Measurements from ENCODE around the gene DGKI.
A peak's percentile ranks its signal among the peaks of the same experiment; 100 is the strongest.

DGKI gene

DNA sequence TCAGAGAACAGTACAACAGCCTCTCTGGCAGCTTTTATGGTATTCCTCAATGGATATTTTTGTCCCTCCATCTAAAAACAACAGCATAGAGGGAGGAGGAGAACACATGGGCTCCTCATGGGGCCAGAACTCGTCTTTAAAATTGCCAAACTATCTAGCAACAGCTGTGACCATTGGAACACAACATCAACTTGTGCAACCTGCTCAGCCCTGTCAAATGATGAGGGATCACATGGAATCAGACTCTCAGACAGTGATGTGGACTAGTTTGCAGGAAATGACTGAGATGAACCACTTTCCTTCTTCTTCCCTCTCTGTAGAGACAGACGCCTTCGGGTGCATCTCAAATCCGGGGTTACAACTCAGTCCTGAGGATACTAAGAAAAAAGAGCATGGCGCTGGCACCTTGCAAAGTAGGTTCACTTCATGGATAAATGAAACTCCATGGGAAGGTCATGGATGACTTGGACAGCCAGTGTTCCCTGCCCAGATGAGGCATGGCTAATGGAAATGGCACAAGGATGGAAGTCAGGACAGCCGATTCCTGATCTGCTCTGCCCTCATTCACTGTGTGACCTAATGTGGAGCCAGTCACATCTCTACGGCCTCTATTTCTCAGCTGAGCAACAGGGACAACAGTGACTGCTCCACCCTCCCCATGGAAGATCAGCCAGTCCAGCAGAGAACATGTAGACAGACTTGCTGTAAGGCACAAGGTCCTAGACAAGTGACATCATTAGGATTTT lies 24.6 kb upstream of the DGKI start:
- H2BK120ac ChIP-seq (ENCODE audit: low read depth, low read length): no peak overlapping the region
- H3K9me3 ChIP-seq (ENCODE audit: control insufficient read depth, low read length): no peaks in the 10 kb centered on the region
- no peak overlapping the region for H3K9ac ChIP-seq (ENCODE audit: low read length)
- H3K4me2 ChIP-seq (ENCODE audit: low read length, poor library complexity, severe bottlenecking): no peak overlapping the region
- H3K27ac ChIP-seq (ENCODE audit: low read length, poor library complexity, severe bottlenecking): no peak overlapping the region
- H3K18ac ChIP-seq (ENCODE audit: low read depth in 1 of 2, low read length in 2 of 2): peak overlapping the region in 1 of 2 experiments; percentile 68
- no peak overlapping the region for H3K23ac ChIP-seq (ENCODE audit: low read length in 2 of 2)
- no peak overlapping the region for H2AK5ac ChIP-seq (ENCODE audit: low read length, severe bottlenecking)
- H2BK12ac ChIP-seq (ENCODE audit: low read length in 2 of 2): peak overlapping the region in 1 of 2 experiments; percentile 10
- no peak overlapping the region for H4K91ac ChIP-seq (ENCODE audit: low read length)
- H3K4me3 ChIP-seq (ENCODE audit: insufficient read depth in 1 of 2, low read depth in 1 of 2, low read length in 2 of 2): no peak overlapping the region
- peak overlapping the region in 1 of 2 experiments; percentile 71 for H3K14ac ChIP-seq (ENCODE audit: low read length in 2 of 2)
- peak; percentile 34 for DNase-seq
- peaks cover 17 to 53% of the 10 kb centered on the region in 2 experiments for H3K36me3 ChIP-seq (ENCODE audit: control insufficient read depth in 1 of 2, insufficient read depth in 2 of 2, low read depth in 1 of 2, low read length in 2 of 2)
- peaks cover 7% of the 10 kb centered on the region for H3K4me1 ChIP-seq (ENCODE audit: control insufficient read depth, insufficient read depth, low read depth, low read length)
- no peak overlapping the region for H2BK5ac ChIP-seq (ENCODE audit: low read depth, low read length, poor library complexity, severe bottlenecking)
- H2AFZ ChIP-seq (ENCODE audit: low read depth, low read length): no peak overlapping the region
- H2BK15ac ChIP-seq (ENCODE audit: low read depth, poor library complexity, severe bottlenecking): no peak overlapping the region
- H3K27me3 ChIP-seq (ENCODE audit: control insufficient read depth in 1 of 2, insufficient read depth in 1 of 2, low read length in 2 of 2): no peaks in the 10 kb centered on the region
- WGBS: 98% methylated on average over 7 of the region's 7 CpGs
- H3K4ac ChIP-seq (ENCODE audit: low read depth in 1 of 2, low read length in 2 of 2): peak overlapping the region in 1 of 2 experiments; percentile 61
- H3K79me1 ChIP-seq (replicated peaks; ENCODE audit: low read length, poor library complexity, severe bottlenecking): peaks cover 13% of the 10 kb centered on the region
- H4K8ac ChIP-seq (ENCODE audit: low read length): no peak overlapping the region

DNA sequence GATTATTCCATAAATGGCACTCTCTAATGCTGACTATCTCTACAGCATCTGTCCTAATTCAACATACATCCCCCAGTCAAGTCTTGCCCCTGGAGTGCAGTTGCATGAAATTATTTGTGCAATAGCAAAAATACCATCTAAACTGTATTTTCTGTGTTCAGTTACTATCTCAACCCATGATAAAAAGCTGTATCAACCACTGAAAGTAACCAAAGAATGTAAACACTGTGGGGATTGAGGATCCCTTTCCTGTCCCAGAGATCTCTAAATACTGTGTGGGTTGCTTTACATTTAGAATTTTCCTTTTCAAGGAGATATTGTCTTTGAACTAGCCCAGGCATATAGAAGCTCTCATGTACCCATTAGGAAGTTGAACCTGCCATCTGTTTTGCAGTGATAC lies 23.9 kb upstream of the DGKI start:
- Histone ChIP-seq H3K9me3 (ENCODE audit: control insufficient read depth, low read length) (peaks cover 2% of the 10 kb centered on the region), H2AFZ (ENCODE audit: low read depth, low read length) (no peak overlapping the region), H3K9ac (ENCODE audit: low read length) (no peak overlapping the region), H2BK12ac (ENCODE audit: low read length in 2 of 2) (no peak overlapping the region), H3K4ac (ENCODE audit: low read depth in 1 of 2, low read length in 2 of 2) (no peak overlapping the region), H3K36me3 (ENCODE audit: control insufficient read depth in 1 of 2, insufficient read depth in 2 of 2, low read depth in 1 of 2, low read length in 2 of 2) (peaks cover 17 to 54% of the 10 kb centered on the region in 2 experiments), H3K14ac (ENCODE audit: low read length in 2 of 2) (no peak overlapping the region), H3K79me1 (replicated peaks; ENCODE audit: low read length, poor library complexity, severe bottlenecking) (peaks cover 13% of the 10 kb centered on the region), H2AK5ac (ENCODE audit: low read length, severe bottlenecking) (no peak overlapping the region), H3K18ac (ENCODE audit: low read depth in 1 of 2, low read length in 2 of 2) (no peak overlapping the region), H2BK15ac (ENCODE audit: low read depth, poor library complexity, severe bottlenecking) (no peak overlapping the region), H3K27ac (ENCODE audit: low read length, poor library complexity, severe bottlenecking) (no peak overlapping the region), H4K91ac (ENCODE audit: low read length) (no peak overlapping the region), H3K23ac (ENCODE audit: low read length in 2 of 2) (no peak overlapping the region), H3K4me3 (ENCODE audit: insufficient read depth in 1 of 2, low read depth in 1 of 2, low read length in 2 of 2) (no peak overlapping the region), H3K27me3 (ENCODE audit: control insufficient read depth in 1 of 2, insufficient read depth in 1 of 2, low read length in 2 of 2) (no peaks in the 10 kb centered on the region), H3K4me2 (ENCODE audit: low read length, poor library complexity, severe bottlenecking) (no peak overlapping the region), H2BK5ac (ENCODE audit: low read depth, low read length, poor library complexity, severe bottlenecking) (no peak overlapping the region), H2BK120ac (ENCODE audit: low read depth, low read length) (no peak overlapping the region), H4K8ac (ENCODE audit: low read length) (no peak overlapping the region), H3K4me1 (ENCODE audit: control insufficient read depth, insufficient read depth, low read depth, low read length) (peaks cover 7% of the 10 kb centered on the region)
- peak; percentile 27 for DNase-seq

DNA sequence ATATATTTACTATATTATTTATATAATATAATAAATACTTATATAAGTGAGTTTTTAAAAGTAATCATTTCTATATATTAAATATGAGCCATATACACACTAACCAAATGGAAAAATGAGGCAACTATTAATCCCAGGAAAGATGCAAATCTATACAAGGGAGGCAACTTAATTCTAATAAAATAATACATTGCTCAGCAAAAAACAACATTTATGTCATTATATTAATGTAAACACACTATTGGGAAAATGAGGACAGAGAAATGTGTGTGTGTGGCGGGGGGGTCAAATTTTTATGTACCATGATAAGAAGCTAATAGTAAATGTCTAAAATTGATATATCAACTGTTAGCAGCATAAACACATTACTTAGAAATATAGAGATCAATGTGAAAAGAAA lies 23.3 kb upstream of the DGKI start:
- Histone ChIP-seq H3K9me3 (ENCODE audit: control insufficient read depth, low read length) (peaks cover 5% of the 10 kb centered on the region), H2BK12ac (ENCODE audit: low read length in 2 of 2) (no peak overlapping the region), H3K4me2 (ENCODE audit: low read length, poor library complexity, severe bottlenecking) (no peak overlapping the region), H3K36me3 (ENCODE audit: control insufficient read depth in 1 of 2, insufficient read depth in 2 of 2, low read depth in 1 of 2, low read length in 2 of 2) (peaks cover 17 to 56% of the 10 kb centered on the region in 2 experiments), H3K4me3 (ENCODE audit: insufficient read depth in 1 of 2, low read depth in 1 of 2, low read length in 2 of 2) (no peak overlapping the region), H2AK5ac (ENCODE audit: low read length, severe bottlenecking) (no peak overlapping the region), H3K18ac (ENCODE audit: low read depth in 1 of 2, low read length in 2 of 2) (no peak overlapping the region), H3K27ac (ENCODE audit: low read length, poor library complexity, severe bottlenecking) (no peak overlapping the region), H3K27me3 (ENCODE audit: control insufficient read depth in 1 of 2, insufficient read depth in 1 of 2, low read length in 2 of 2) (no peaks in the 10 kb centered on the region), H3K4ac (ENCODE audit: low read depth in 1 of 2, low read length in 2 of 2) (no peak overlapping the region), H2BK120ac (ENCODE audit: low read depth, low read length) (no peak overlapping the region), H2BK5ac (ENCODE audit: low read depth, low read length, poor library complexity, severe bottlenecking) (no peak overlapping the region), H3K79me1 (replicated peaks; ENCODE audit: low read length, poor library complexity, severe bottlenecking) (peaks cover 11% of the 10 kb centered on the region), H4K8ac (ENCODE audit: low read length) (no peak overlapping the region), H4K91ac (ENCODE audit: low read length) (no peak overlapping the region), H2BK15ac (ENCODE audit: low read depth, poor library complexity, severe bottlenecking) (no peak overlapping the region), H3K9ac (ENCODE audit: low read length) (no peak overlapping the region), H2AFZ (ENCODE audit: low read depth, low read length) (no peak overlapping the region), H3K14ac (ENCODE audit: low read length in 2 of 2) (no peak overlapping the region), H3K23ac (ENCODE audit: low read length in 2 of 2) (no peak overlapping the region), H3K4me1 (ENCODE audit: control insufficient read depth, insufficient read depth, low read depth, low read length) (peaks cover 4% of the 10 kb centered on the region)
- DNase-seq: no peak
- no CpG with 5 or more reads among the region's 1 CpG for WGBS

DNA sequence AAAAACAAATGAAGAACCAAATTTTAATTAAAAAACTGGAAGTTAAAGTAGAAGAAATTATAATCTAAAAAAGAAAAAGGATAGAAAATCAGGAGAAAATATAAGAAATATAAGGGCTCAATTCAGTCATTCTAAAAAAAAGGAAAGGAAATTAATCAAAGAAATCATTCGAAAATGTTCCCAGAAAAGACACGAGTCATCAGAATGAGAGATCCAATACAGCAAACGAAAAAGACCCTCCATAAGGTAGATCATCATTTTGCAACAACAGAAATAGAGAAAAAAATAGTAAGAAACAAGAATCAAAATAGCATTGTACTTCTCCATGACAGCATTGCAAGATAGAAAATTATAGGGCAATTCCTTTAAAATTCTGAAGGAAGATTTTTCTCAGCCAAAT lies 22.5 kb upstream of the DGKI start:
- no peaks in the 10 kb centered on the region for H3K27me3 ChIP-seq (ENCODE audit: control insufficient read depth in 1 of 2, insufficient read depth in 1 of 2, low read length in 2 of 2)
- no peak overlapping the region for H3K27ac ChIP-seq (ENCODE audit: low read length, poor library complexity, severe bottlenecking)
- no CpG with 5 or more reads among the region's 3 CpGs for WGBS

More for the DNA sequence above, 22.5 kb upstream of the DGKI start:
- Histone ChIP-seq H3K9me3 (ENCODE audit: control insufficient read depth, low read length) (peaks cover 5% of the 10 kb centered on the region), H3K18ac (ENCODE audit: low read depth in 1 of 2, low read length in 2 of 2) (no peak overlapping the region), H3K36me3 (ENCODE audit: control insufficient read depth in 1 of 2, insufficient read depth in 2 of 2, low read depth in 1 of 2, low read length in 2 of 2) (peaks cover 17 to 62% of the 10 kb centered on the region in 2 experiments), H4K8ac (ENCODE audit: low read length) (no peak overlapping the region), H2BK15ac (ENCODE audit: low read depth, poor library complexity, severe bottlenecking) (no peak overlapping the region), H3K79me1 (replicated peaks; ENCODE audit: low read length, poor library complexity, severe bottlenecking) (peaks cover 11% of the 10 kb centered on the region), H4K91ac (ENCODE audit: low read length) (no peak overlapping the region), H2BK12ac (ENCODE audit: low read length in 2 of 2) (no peak overlapping the region), H2AFZ (ENCODE audit: low read depth, low read length) (no peak overlapping the region), H3K4me3 (ENCODE audit: insufficient read depth in 1 of 2, low read depth in 1 of 2, low read length in 2 of 2) (no peak overlapping the region), H3K4ac (ENCODE audit: low read depth in 1 of 2, low read length in 2 of 2) (no peak overlapping the region), H3K4me2 (ENCODE audit: low read length, poor library complexity, severe bottlenecking) (no peak overlapping the region), H3K23ac (ENCODE audit: low read length in 2 of 2) (no peak overlapping the region), H3K4me1 (ENCODE audit: control insufficient read depth, insufficient read depth, low read depth, low read length) (peaks cover 4% of the 10 kb centered on the region), H2BK5ac (ENCODE audit: low read depth, low read length, poor library complexity, severe bottlenecking) (no peak overlapping the region), H2BK120ac (ENCODE audit: low read depth, low read length) (no peak overlapping the region), H3K14ac (ENCODE audit: low read length in 2 of 2) (no peak overlapping the region), H2AK5ac (ENCODE audit: low read length, severe bottlenecking) (no peak overlapping the region), H3K9ac (ENCODE audit: low read length) (no peak overlapping the region)
- DNase-seq: no peak
